Panc1 (cell line): ENCODE measurements around the gene ATXN1.

ENCODE experiments used
- POLR2AphosphoS5 ChIP-seq: IDR thresholded peaks from 2 replicates; pipeline ENCODE4 v1.6.1; 2012; ENCODE audit warnings: mild to moderate bottlenecking, low read depth, low read length, moderate library complexity
- SIN3A ChIP-seq: IDR thresholded peaks from 2 replicates; pipeline ENCODE4 v1.6.1; 2012; ENCODE audit warnings: low read depth, mild to moderate bottlenecking, low read length, moderate library complexity, borderline replicate concordance; ENCODE audit not compliant: insufficient read depth
- TF ChIP-seq, protein P1 (sequence below): fragments of 450-650 bp; IDR thresholded peaks from 2 replicates; pipeline ENCODE4 v1.5.1; 2017; ENCODE audit warnings: mild to moderate bottlenecking
- TF ChIP-seq, protein P2 (sequence below), 2 experiments: IDR thresholded peaks; 2 replicates each; pipeline ENCODE4 v1.6.1; 2011 to 2012; ENCODE audit warnings: low read depth in 2 of 2, control low read depth in 1 of 2, low read length in 1 of 2, mild to moderate bottlenecking in 1 of 2, moderate library complexity in 1 of 2; ENCODE audit not compliant: insufficient read depth in 1 of 2

DNA sequence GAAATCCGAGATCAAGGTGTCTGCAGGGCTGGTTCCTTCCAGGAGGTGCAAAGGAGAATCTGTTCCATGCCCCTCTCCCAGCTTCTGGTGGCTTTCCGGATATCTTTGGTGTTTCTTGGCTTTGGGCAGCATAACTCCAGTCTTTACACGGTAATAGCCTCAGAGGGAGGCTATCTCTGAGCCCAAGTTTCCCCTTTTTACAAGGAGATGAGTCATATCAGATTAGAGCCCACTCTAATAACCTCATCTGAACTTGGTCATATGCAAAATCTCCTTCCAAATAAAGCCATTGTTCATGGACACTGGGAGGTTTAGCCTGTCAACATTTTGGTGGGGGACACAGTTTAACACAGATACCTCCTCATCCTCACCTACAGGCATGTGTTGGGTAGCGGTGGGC lies 213.7 kb downstream of the ATXN1 start:
- TF ChIP-seq, protein P1, sequence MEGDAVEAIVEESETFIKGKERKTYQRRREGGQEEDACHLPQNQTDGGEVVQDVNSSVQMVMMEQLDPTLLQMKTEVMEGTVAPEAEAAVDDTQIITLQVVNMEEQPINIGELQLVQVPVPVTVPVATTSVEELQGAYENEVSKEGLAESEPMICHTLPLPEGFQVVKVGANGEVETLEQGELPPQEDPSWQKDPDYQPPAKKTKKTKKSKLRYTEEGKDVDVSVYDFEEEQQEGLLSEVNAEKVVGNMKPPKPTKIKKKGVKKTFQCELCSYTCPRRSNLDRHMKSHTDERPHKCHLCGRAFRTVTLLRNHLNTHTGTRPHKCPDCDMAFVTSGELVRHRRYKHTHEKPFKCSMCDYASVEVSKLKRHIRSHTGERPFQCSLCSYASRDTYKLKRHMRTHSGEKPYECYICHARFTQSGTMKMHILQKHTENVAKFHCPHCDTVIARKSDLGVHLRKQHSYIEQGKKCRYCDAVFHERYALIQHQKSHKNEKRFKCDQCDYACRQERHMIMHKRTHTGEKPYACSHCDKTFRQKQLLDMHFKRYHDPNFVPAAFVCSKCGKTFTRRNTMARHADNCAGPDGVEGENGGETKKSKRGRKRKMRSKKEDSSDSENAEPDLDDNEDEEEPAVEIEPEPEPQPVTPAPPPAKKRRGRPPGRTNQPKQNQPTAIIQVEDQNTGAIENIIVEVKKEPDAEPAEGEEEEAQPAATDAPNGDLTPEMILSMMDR, result no peak
- TF ChIP-seq, protein P2, sequence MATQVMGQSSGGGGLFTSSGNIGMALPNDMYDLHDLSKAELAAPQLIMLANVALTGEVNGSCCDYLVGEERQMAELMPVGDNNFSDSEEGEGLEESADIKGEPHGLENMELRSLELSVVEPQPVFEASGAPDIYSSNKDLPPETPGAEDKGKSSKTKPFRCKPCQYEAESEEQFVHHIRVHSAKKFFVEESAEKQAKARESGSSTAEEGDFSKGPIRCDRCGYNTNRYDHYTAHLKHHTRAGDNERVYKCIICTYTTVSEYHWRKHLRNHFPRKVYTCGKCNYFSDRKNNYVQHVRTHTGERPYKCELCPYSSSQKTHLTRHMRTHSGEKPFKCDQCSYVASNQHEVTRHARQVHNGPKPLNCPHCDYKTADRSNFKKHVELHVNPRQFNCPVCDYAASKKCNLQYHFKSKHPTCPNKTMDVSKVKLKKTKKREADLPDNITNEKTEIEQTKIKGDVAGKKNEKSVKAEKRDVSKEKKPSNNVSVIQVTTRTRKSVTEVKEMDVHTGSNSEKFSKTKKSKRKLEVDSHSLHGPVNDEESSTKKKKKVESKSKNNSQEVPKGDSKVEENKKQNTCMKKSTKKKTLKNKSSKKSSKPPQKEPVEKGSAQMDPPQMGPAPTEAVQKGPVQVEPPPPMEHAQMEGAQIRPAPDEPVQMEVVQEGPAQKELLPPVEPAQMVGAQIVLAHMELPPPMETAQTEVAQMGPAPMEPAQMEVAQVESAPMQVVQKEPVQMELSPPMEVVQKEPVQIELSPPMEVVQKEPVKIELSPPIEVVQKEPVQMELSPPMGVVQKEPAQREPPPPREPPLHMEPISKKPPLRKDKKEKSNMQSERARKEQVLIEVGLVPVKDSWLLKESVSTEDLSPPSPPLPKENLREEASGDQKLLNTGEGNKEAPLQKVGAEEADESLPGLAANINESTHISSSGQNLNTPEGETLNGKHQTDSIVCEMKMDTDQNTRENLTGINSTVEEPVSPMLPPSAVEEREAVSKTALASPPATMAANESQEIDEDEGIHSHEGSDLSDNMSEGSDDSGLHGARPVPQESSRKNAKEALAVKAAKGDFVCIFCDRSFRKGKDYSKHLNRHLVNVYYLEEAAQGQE (IDR thresholded peaks at IDR 0.05; ENCODE audit: insufficient read depth in 1 of 2, low read depth in 2 of 2, low read length in 1 of 2), result no peak
- TF ChIP-seq POLR2AphosphoS5, result no peak
- no peak for TF ChIP-seq SIN3A
